Keratinocyte (primary cell): ENCODE measurements around the gene TUBGCP3. TPM values are rescaled to one million over a fixed set of nuclear protein-coding genes. Genes with fewer than 3 reads are reported as not detected.

Source experiments
- DNase-seq: peaks from one replicate; pipeline ENCODE4 v3.0.0-alpha.2; 2011; ENCODE audit warnings: low read depth, missing footprints, low spot score
- FAIRE-seq: peaks from 2 replicates; lab custom pipeline; 2011; peaks lifted over from hg19 to GRCh38; lab: Jason Lieb, UNC
- H2AFZ ChIP-seq: 2 replicates; pipeline ENCODE4 v1.6.0; 2012; ENCODE audit warnings: low read length, control low read depth, inconsistent platforms; ENCODE audit not compliant: control insufficient read depth
- H3K27ac ChIP-seq: 2 replicates; pipeline ENCODE4 v1.5.1; 2011; ENCODE audit warnings: low read length; ENCODE audit not compliant: control insufficient read depth, insufficient read depth
- H3K27me3 ChIP-seq: 3 replicates; pipeline ENCODE4 v1.6.0; 2011; ENCODE audit warnings: low read length; ENCODE audit not compliant: control insufficient read depth, insufficient read depth; ENCODE audit errors: extremely low read depth
- H3K36me3 ChIP-seq, 2 experiments: 2 replicates in 1 of 2; 3 replicates in 1 of 2; pipeline ENCODE4 v1.5.1; 2011; ENCODE audit warnings: low read length in 2 of 2, mild to moderate bottlenecking in 1 of 2; ENCODE audit not compliant: control insufficient read depth in 2 of 2, insufficient read depth in 2 of 2; ENCODE audit errors: extremely low read depth in 1 of 2
- H3K4me1 ChIP-seq: 3 replicates; pipeline ENCODE4 v1.5.1; 2011; ENCODE audit warnings: low read length; ENCODE audit not compliant: control insufficient read depth, insufficient read depth; ENCODE audit errors: extremely low read depth
- H3K4me2 ChIP-seq: 3 replicates; pipeline ENCODE4 v1.6.0; 2011; ENCODE audit warnings: low read depth, low read length; ENCODE audit not compliant: control insufficient read depth, insufficient read depth; ENCODE audit errors: extremely low read depth
- H3K4me3 ChIP-seq, 3 experiments: fragments of 200-600 bp in 1 of 3; sonication (generic) in 1 of 3; 2 replicates in 2 of 3; 3 replicates in 1 of 3; pipeline ENCODE4 v1.5.1; 2011 to 2016; ENCODE audit warnings: low read length in 3 of 3, mild to moderate bottlenecking in 3 of 3, control low read depth in 2 of 3, inconsistent platforms in 1 of 3, low read depth in 1 of 3, mixed read lengths in 1 of 3, mixed run types in 1 of 3, moderate library complexity in 1 of 3; ENCODE audit not compliant: control insufficient read depth in 2 of 3, insufficient read depth in 2 of 3; ENCODE audit errors: extremely low read depth in 1 of 3
- H3K79me2 ChIP-seq: 2 replicates; pipeline ENCODE4 v1.6.0; 2012; ENCODE audit warnings: low read length; ENCODE audit not compliant: control insufficient read depth, insufficient read depth
- H3K9ac ChIP-seq: 3 replicates; pipeline ENCODE4 v1.6.0; 2011; ENCODE audit warnings: low read length; ENCODE audit not compliant: control insufficient read depth, insufficient read depth; ENCODE audit errors: extremely low read depth
- H3K9me1 ChIP-seq: 3 replicates; pipeline ENCODE4 v1.6.0; 2011; ENCODE audit warnings: low read length; ENCODE audit not compliant: control insufficient read depth, insufficient read depth; ENCODE audit errors: extremely low read depth
- H3K9me3 ChIP-seq: 2 replicates; pipeline ENCODE4 v1.5.1; 2012; ENCODE audit warnings: low read depth, low read length; ENCODE audit not compliant: control insufficient read depth
- H4K20me1 ChIP-seq: 3 replicates; pipeline ENCODE4 v1.6.0; 2011; ENCODE audit warnings: low read length; ENCODE audit not compliant: control insufficient read depth, insufficient read depth; ENCODE audit errors: extremely low read depth
- EZH2 ChIP-seq: IDR thresholded peaks from one replicate; pipeline ENCODE4 v1.6.1; 2012; ENCODE audit warnings: inconsistent platforms, mild to moderate bottlenecking, low read length, moderate library complexity
- dilution Hi-C: fragments of 300-500 bp; cut with MboI; formaldehyde crosslinking; loops from one replicate; pipeline ENCODE4 v1.7.0; 2020; ENCODE audit warnings: low sequenced_read_pairs; ENCODE audit not compliant: extremely low pct_ligation_motif_present
- polyA plus RNA-seq, 5 experiments: library from polyadenylated mRNA; depleted of rRNA in 3 of 5; stranded (reverse) in 3 of 5; stranded (forward) in 1 of 5; unstranded in 1 of 5; fragments of >200 nt; gene quantifications; 1 replicate in 1 of 5; 2 replicates in 3 of 5; 3 replicates in 1 of 5; pipeline versions ENCODE4 v1.2.1 to v1.2.3, GENCODE V29; 2011 to 2012; ENCODE audit warnings: missing spikeins in 2 of 5, low read depth in 1 of 5, low replicate concordance in 1 of 5
- TF ChIP-seq, protein P1 (sequence below), 3 experiments: IDR thresholded peaks in 1 of 3; conservative IDR thresholded peaks in 1 of 3; optimal IDR thresholded peaks in 1 of 3; 2 replicates in 2 of 3; 3 replicates in 1 of 3; pipeline versions ENCODE3 to v1.5.1; 2011; ENCODE audit warnings: low read length in 3 of 3, mild to moderate bottlenecking in 3 of 3, moderate library complexity in 2 of 3, control low read depth in 1 of 3, inconsistent platforms in 1 of 3; ENCODE audit not compliant: insufficient read depth in 2 of 3; ENCODE audit errors: extremely low read depth in 1 of 3

Gene TUBGCP3
- polyA plus RNA-seq, 1 donor (not counting 4 experiments of a cell fraction or from before 2014, with no cell fraction given) = 14.0 TPM

DNA sequence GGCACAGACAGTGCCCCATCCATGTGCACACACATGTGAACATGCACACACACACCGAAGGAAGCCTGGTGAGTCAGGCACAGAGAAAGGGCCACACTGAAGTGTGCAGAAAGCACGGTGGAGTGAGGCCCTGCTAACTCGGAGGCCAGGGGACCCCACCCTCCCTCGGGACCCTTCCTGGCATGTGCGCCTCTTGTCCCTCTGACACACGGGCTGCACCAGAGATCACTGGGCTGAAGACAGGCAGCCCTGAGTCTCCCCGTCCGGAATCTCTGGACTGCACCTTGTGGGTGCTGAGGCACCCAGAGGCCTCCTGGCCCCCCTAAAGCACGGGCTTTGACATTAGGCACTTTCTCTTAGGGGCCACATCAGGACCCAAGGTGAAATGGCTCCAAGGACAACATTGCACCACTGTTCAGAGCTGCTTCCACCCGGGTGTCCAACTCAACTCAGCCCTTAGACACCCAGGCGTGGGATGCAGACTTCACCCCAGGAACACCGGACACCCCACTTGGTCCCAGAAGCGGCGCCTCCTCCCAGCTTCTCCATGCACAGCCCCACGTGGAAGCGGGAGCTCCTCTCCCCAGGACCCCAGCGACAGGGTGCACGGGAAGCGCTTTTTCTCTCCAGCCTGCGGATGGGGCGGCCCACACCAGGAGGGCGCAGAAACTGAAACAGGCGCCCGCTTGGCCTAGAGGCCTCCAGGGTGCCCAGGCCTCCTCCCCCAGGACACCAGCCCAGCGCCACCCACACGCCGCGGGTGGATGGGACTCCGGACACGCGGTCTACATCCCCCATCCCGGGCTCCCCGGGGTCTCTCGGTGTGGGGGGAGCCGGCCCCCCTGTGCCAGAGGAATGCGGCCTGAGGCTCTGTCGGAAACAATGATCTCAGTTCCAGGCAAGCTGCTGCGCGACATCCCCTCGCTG, 121.6 kb downstream of the TUBGCP3 start:
- Histone ChIP-seq H2AFZ (no peak overlapping the region), H3K27ac (no peak overlapping the region), H3K9ac (no peak overlapping the region), H3K9me3 (no peaks in the 10 kb centered on the region), H3K4me2 (no peak overlapping the region), H3K4me1 (no peaks in the 10 kb centered on the region), H3K36me3 (no peaks in the 10 kb centered on the region), H3K4me3 (no peak overlapping the region), H3K79me2 (no peaks in the 10 kb centered on the region), H3K9me1 (no peaks in the 10 kb centered on the region), H4K20me1 (no peaks in the 10 kb centered on the region), H3K27me3 (no peaks in the 10 kb centered on the region)
- TF ChIP-seq, protein P1, sequence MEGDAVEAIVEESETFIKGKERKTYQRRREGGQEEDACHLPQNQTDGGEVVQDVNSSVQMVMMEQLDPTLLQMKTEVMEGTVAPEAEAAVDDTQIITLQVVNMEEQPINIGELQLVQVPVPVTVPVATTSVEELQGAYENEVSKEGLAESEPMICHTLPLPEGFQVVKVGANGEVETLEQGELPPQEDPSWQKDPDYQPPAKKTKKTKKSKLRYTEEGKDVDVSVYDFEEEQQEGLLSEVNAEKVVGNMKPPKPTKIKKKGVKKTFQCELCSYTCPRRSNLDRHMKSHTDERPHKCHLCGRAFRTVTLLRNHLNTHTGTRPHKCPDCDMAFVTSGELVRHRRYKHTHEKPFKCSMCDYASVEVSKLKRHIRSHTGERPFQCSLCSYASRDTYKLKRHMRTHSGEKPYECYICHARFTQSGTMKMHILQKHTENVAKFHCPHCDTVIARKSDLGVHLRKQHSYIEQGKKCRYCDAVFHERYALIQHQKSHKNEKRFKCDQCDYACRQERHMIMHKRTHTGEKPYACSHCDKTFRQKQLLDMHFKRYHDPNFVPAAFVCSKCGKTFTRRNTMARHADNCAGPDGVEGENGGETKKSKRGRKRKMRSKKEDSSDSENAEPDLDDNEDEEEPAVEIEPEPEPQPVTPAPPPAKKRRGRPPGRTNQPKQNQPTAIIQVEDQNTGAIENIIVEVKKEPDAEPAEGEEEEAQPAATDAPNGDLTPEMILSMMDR (optimal IDR thresholded peaks at IDR 0.05 in 1 of 3, IDR thresholded peaks at IDR 0.05 in 1 of 3, conservative IDR thresholded peaks at IDR 0.05 in 1 of 3; ENCODE audit: extremely low read depth in 1 of 3, insufficient read depth in 2 of 3, low read length in 3 of 3) = no peak
- TF ChIP-seq EZH2 = no peak
- dilution Hi-C loops = no loop called here
- DNase-seq (no peak), FAIRE-seq (no peak)

DNA sequence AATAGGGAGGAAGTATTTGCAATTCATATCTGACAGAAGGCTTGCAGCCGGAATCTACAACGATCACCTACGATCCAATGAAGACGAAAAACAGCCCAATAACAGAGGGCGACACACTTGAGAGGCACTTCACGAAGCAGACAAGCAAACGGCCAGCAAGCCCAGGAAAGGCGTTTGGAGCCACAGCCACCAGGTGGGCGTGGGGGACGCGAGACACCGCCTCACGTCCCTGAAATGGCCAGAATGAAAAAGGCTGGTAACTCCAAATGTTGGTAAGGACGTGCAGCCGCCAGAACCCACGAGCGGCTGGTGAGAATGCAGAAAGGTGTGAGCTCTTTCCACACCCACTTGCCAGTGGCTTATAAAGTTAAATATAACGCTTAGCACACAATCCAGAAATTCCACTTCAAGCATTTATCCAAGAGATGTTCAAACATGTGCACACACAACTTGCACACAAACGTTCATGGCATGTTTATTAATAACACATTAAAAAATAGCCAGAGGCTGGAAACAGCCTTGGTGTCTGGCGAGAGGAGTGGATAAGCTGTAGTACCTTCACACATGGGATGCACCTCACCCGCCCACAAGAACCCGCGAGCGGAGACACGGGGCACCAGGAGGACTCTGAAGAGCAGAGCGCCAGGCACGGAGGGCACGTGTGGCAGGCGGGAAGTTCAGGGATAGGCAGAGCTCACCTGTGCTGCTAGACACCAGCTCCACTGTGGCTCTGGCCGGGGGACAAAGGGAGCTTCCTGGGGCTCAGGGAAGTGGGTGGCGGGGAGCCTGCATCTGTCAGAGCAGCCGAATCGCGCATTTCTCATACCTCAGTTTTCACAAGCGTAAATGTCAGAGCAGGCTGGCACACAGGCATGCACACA, 122.5 kb downstream of the TUBGCP3 start:
- DNase-seq (no peak), FAIRE-seq (no peak)
- no peak overlapping the region for H3K4me2 ChIP-seq
- no peaks in the 10 kb centered on the region for H3K27me3 ChIP-seq
- H3K9me1 ChIP-seq = no peaks in the 10 kb centered on the region
- H3K79me2 ChIP-seq = no peaks in the 10 kb centered on the region
- H3K9ac ChIP-seq = no peak overlapping the region
- dilution Hi-C loops = no loop called here
- TF ChIP-seq, protein P1 (optimal IDR thresholded peaks at IDR 0.05 in 1 of 3, IDR thresholded peaks at IDR 0.05 in 1 of 3, conservative IDR thresholded peaks at IDR 0.05 in 1 of 3; ENCODE audit: extremely low read depth in 1 of 3, insufficient read depth in 2 of 3, low read length in 3 of 3) = no peak
- TF ChIP-seq EZH2 = no peak
- H3K36me3 ChIP-seq = no peaks in the 10 kb centered on the region
- H3K4me1 ChIP-seq = no peaks in the 10 kb centered on the region
- H4K20me1 ChIP-seq = no peaks in the 10 kb centered on the region
- no peak overlapping the region for H3K27ac ChIP-seq
- no peaks in the 10 kb centered on the region for H3K9me3 ChIP-seq
- H2AFZ ChIP-seq = no peak overlapping the region
- H3K4me3 ChIP-seq = no peak overlapping the region
